GM21526 (cell line): Measurements from ENCODE around the gene SYT11.

Source experiments
- ATAC-seq: cut with Tn5 transposase; IDR thresholded peaks from one replicate; pipeline ENCODE4 v1.9.1; 2021; ENCODE audit warnings: moderate library complexity; ENCODE audit not compliant: unreplicated experiment, low FRiP score

The SYT11 gene

GRCh38 chr1:155933591-155934096 lies 74.3 kb downstream of the SYT11 start:
- no peak for ATAC-seq

GRCh38 chr1:155934097-155934935 lies 74.9 kb downstream of the SYT11 start, which contains the start of gene KHDC4:
KHDC4 (minus strand) TSS chr1:155934413; CDS start chr1:155934373, 40 bp downstream.
- ATAC-seq, result peak; percentile 90
